ENCODE results near the gene PRSS56.

PRSS56 gene

GRCh38 chr2:232508251-232508650, 11.9 kb upstream of the PRSS56 start:
- no peaks in the 10 kb centered on the region for H3K36me3 ChIP-seq (ENCODE audit: control insufficient read depth in 1 of 2, insufficient read depth in 2 of 2, low read length in 2 of 2)
- H3K27ac ChIP-seq (ENCODE audit: low read length): no peak overlapping the region
- no peaks in the 10 kb centered on the region for H3K9me3 ChIP-seq (ENCODE audit: control insufficient read depth in 1 of 2, low read length in 2 of 2)
- H3K4me1 ChIP-seq (ENCODE audit: control insufficient read depth in 1 of 2, insufficient read depth in 2 of 2, low read length in 2 of 2): no peaks in the 10 kb centered on the region
- peaks cover 20% of the 10 kb centered on the region for H3K27me3 ChIP-seq (ENCODE audit: low read depth, low read length)
- H3K4me3 ChIP-seq (ENCODE audit: low read depth in 1 of 2, low read length in 2 of 2): no peak overlapping the region

DNA sequence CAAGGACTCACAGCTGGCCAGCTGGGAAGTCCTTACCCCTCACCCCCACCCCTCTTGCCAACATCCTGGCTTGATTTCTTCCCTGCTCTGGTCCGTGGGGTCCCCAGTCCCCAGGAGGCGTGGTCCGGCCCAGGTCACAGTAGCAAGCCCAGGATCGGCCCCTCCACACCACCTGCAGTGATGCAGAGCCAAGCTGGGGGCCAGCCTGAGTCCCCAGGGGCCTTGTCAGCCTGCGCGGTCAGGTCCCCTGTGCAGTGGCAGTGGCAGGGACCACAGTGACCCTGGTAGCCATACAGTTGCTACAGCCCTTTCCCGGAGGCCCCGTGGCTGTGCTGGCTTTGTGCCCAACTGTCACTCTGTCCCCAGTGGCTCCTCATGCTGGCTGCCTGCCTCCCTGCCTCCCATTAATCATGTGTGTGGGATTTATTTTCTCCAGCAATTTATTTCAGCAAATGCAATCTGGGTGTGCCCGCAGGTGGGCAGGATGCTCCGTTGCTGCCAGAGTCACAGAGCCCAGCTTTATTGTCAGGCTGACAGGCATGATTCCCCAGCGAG, 8.8 kb upstream of the PRSS56 start:
- Histone ChIP-seq H3K9me3 (ENCODE audit: control insufficient read depth in 1 of 2, low read length in 2 of 2) (no peaks in the 10 kb centered on the region), H3K36me3 (ENCODE audit: control insufficient read depth in 1 of 2, insufficient read depth in 2 of 2, low read length in 2 of 2) (no peaks in the 10 kb centered on the region), H3K27me3 (ENCODE audit: low read depth, low read length) (no peaks in the 10 kb centered on the region), H3K27ac (ENCODE audit: low read length) (no peak overlapping the region), H3K4me1 (ENCODE audit: control insufficient read depth in 1 of 2, insufficient read depth in 2 of 2, low read length in 2 of 2) (no peaks in the 10 kb centered on the region), H3K4me3 (ENCODE audit: low read depth in 1 of 2, low read length in 2 of 2) (no peak overlapping the region)

DNA sequence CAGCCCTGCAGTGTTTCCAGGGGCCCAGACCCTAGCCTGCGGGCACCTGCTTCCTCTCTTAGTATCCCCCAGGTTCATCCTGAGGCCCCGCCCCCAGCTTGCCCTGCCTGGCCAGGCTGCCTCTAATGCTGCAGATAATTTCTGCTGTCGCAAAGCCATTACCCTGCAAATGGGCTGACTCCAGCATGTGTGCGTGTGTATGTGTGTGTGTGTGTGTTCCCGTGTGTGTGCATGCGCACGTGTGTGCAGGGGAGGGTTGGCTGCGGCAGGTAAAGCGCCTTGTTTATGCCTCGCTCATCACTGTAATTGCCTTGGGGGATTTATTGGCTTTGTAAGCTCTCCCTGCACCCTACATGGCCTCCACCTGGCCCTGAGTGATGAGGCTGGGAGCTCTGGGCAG, 7.6 kb upstream of the PRSS56 start:
- Histone ChIP-seq H3K36me3 (ENCODE audit: control insufficient read depth in 1 of 2, insufficient read depth in 2 of 2, low read length in 2 of 2) (no peaks in the 10 kb centered on the region), H3K9me3 (ENCODE audit: control insufficient read depth in 1 of 2, low read length in 2 of 2) (no peaks in the 10 kb centered on the region), H3K4me1 (ENCODE audit: control insufficient read depth in 1 of 2, insufficient read depth in 2 of 2, low read length in 2 of 2) (no peaks in the 10 kb centered on the region), H3K27me3 (ENCODE audit: low read depth, low read length) (no peaks in the 10 kb centered on the region), H3K27ac (ENCODE audit: low read length) (no peak overlapping the region), H3K4me3 (ENCODE audit: low read depth in 1 of 2, low read length in 2 of 2) (no peak overlapping the region)

- H3K4me1 ChIP-seq (ENCODE audit: control insufficient read depth in 1 of 2, insufficient read depth in 2 of 2, low read length in 2 of 2): no peaks in the 10 kb centered on the region
- no peak overlapping the region for H3K27ac ChIP-seq (ENCODE audit: low read length)
- H3K27me3 ChIP-seq (ENCODE audit: low read depth, low read length): no peaks in the 10 kb centered on the region
- no peaks in the 10 kb centered on the region for H3K9me3 ChIP-seq (ENCODE audit: control insufficient read depth in 1 of 2, low read length in 2 of 2)
- no peak overlapping the region for H3K4me3 ChIP-seq (ENCODE audit: low read depth in 1 of 2, low read length in 2 of 2)
- H3K36me3 ChIP-seq (ENCODE audit: control insufficient read depth in 1 of 2, insufficient read depth in 2 of 2, low read length in 2 of 2): no peaks in the 10 kb centered on the region
These were observed 6.8 kb upstream of the PRSS56 start for GRCh38 chr2:232513353-232513752.

GRCh38 chr2:232515639-232516038, 4.5 kb upstream of the PRSS56 start:
- Histone ChIP-seq H3K4me1 (ENCODE audit: control insufficient read depth in 1 of 2, insufficient read depth in 2 of 2, low read length in 2 of 2) (no peaks in the 10 kb centered on the region), H3K9me3 (ENCODE audit: control insufficient read depth in 1 of 2, low read length in 2 of 2) (no peaks in the 10 kb centered on the region), H3K27me3 (ENCODE audit: low read depth, low read length) (no peaks in the 10 kb centered on the region), H3K27ac (ENCODE audit: low read length) (no peak overlapping the region), H3K36me3 (ENCODE audit: control insufficient read depth in 1 of 2, insufficient read depth in 2 of 2, low read length in 2 of 2) (no peaks in the 10 kb centered on the region), H3K4me3 (ENCODE audit: low read depth in 1 of 2, low read length in 2 of 2) (no peak overlapping the region)

GRCh38 chr2:232516551-232516950, 3.6 kb upstream of the PRSS56 start:
- Histone ChIP-seq H3K4me3 (ENCODE audit: low read depth in 1 of 2, low read length in 2 of 2) (no peak overlapping the region), H3K36me3 (ENCODE audit: control insufficient read depth in 1 of 2, insufficient read depth in 2 of 2, low read length in 2 of 2) (no peaks in the 10 kb centered on the region), H3K27me3 (ENCODE audit: low read depth, low read length) (no peaks in the 10 kb centered on the region), H3K27ac (ENCODE audit: low read length) (no peak overlapping the region), H3K4me1 (ENCODE audit: control insufficient read depth in 1 of 2, insufficient read depth in 2 of 2, low read length in 2 of 2) (no peaks in the 10 kb centered on the region), H3K9me3 (ENCODE audit: control insufficient read depth in 1 of 2, low read length in 2 of 2) (no peaks in the 10 kb centered on the region)

- Histone ChIP-seq H3K4me1 (ENCODE audit: control insufficient read depth in 1 of 2, insufficient read depth in 2 of 2, low read length in 2 of 2) (peaks cover 0 to 18% of the 10 kb centered on the region in 2 donors), H3K27ac (ENCODE audit: low read length) (no peak overlapping the region), H3K36me3 (ENCODE audit: control insufficient read depth in 1 of 2, insufficient read depth in 2 of 2, low read length in 2 of 2) (no peaks in the 10 kb centered on the region), H3K4me3 (ENCODE audit: low read depth in 1 of 2, low read length in 2 of 2) (no peak overlapping the region), H3K27me3 (ENCODE audit: low read depth, low read length) (peaks cover 8% of the 10 kb centered on the region), H3K9me3 (ENCODE audit: control insufficient read depth in 1 of 2, low read length in 2 of 2) (no peaks in the 10 kb centered on the region)
These were observed 1.3 kb upstream of the PRSS56 start for GRCh38 chr2:232518844-232519243.

DNA sequence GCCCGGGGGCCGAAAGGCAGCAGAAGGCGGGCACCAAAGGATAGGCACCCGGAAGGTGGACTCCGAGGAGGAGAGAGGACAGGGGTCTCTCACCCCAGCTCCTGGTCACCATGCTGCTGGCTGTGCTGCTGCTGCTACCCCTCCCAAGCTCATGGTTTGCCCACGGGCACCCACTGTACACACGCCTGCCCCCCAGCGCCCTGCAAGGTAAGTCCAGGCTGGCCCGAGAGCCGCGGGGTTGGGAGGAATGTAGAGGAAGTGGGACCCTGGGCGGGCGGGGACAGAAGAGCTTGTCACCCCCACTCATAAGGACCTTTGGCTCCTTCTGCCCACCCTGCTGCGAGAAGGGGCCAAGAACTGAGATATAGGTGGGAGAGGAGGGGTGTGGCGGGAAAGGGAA, 301 bp downstream of the PRSS56 start:
- H3K36me3 ChIP-seq (ENCODE audit: control insufficient read depth in 1 of 2, insufficient read depth in 2 of 2, low read length in 2 of 2): no peaks in the 10 kb centered on the region
- H3K9me3 ChIP-seq (ENCODE audit: control insufficient read depth in 1 of 2, low read length in 2 of 2): no peaks in the 10 kb centered on the region
- no peak overlapping the region for H3K4me3 ChIP-seq (ENCODE audit: low read depth in 1 of 2, low read length in 2 of 2)
- H3K27me3 ChIP-seq (ENCODE audit: low read depth, low read length): peaks cover 14% of the 10 kb centered on the region
- H3K27ac ChIP-seq (ENCODE audit: low read length): no peak overlapping the region
- peaks cover 0 to 25% of the 10 kb centered on the region in 2 donors for H3K4me1 ChIP-seq (ENCODE audit: control insufficient read depth in 1 of 2, insufficient read depth in 2 of 2, low read length in 2 of 2)

GRCh38 chr2:232521098-232521497, 910 bp downstream of the PRSS56 start:
- Histone ChIP-seq H3K4me1 (ENCODE audit: control insufficient read depth in 1 of 2, insufficient read depth in 2 of 2, low read length in 2 of 2) (peaks cover 0 to 28% of the 10 kb centered on the region in 2 donors), H3K36me3 (ENCODE audit: control insufficient read depth in 1 of 2, insufficient read depth in 2 of 2, low read length in 2 of 2) (no peaks in the 10 kb centered on the region), H3K9me3 (ENCODE audit: control insufficient read depth in 1 of 2, low read length in 2 of 2) (no peaks in the 10 kb centered on the region), H3K27ac (ENCODE audit: low read length) (no peak overlapping the region), H3K4me3 (ENCODE audit: low read depth in 1 of 2, low read length in 2 of 2) (no peak overlapping the region), H3K27me3 (ENCODE audit: low read depth, low read length) (peaks cover 14% of the 10 kb centered on the region)

DNA sequence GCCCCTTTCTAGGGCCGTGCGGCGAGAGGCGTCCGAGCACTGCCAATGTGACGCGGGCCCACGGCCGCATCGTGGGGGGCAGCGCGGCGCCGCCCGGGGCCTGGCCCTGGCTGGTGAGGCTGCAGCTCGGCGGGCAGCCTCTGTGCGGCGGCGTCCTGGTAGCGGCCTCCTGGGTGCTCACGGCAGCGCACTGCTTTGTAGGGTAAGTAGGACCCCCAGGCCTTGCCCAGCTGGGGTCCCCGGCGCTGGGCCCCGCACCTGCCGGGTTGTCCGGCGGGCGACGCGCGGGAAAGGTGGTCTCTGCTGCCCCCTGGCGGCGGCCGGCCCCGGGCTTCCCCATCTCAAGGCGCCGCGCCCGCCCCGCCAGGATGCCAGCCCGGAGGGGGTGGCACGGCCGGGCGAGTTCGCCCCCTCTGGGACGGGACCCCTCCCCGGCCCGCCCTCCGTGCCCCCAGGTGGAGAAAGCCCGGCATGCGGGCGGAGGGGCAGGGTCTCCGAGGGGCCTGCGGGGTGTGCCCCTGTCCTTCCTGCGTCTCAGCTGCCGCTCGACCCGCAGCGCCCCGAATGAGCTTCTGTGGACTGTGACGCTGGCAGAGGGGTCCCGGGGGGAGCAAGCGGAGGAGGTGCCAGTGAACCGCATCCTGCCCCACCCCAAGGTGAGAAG, 1.9 kb downstream of the PRSS56 start:
- Histone ChIP-seq H3K4me3 (ENCODE audit: low read depth in 1 of 2, low read length in 2 of 2) (peak overlapping the region in 1 of 2 donors; percentile 56), H3K27me3 (ENCODE audit: low read depth, low read length) (peaks cover 14% of the 10 kb centered on the region), H3K4me1 (ENCODE audit: control insufficient read depth in 1 of 2, insufficient read depth in 2 of 2, low read length in 2 of 2) (peaks cover 0 to 28% of the 10 kb centered on the region in 2 donors), H3K9me3 (ENCODE audit: control insufficient read depth in 1 of 2, low read length in 2 of 2) (no peaks in the 10 kb centered on the region), H3K36me3 (ENCODE audit: control insufficient read depth in 1 of 2, insufficient read depth in 2 of 2, low read length in 2 of 2) (no peaks in the 10 kb centered on the region), H3K27ac (ENCODE audit: low read length) (no peak overlapping the region)

DNA sequence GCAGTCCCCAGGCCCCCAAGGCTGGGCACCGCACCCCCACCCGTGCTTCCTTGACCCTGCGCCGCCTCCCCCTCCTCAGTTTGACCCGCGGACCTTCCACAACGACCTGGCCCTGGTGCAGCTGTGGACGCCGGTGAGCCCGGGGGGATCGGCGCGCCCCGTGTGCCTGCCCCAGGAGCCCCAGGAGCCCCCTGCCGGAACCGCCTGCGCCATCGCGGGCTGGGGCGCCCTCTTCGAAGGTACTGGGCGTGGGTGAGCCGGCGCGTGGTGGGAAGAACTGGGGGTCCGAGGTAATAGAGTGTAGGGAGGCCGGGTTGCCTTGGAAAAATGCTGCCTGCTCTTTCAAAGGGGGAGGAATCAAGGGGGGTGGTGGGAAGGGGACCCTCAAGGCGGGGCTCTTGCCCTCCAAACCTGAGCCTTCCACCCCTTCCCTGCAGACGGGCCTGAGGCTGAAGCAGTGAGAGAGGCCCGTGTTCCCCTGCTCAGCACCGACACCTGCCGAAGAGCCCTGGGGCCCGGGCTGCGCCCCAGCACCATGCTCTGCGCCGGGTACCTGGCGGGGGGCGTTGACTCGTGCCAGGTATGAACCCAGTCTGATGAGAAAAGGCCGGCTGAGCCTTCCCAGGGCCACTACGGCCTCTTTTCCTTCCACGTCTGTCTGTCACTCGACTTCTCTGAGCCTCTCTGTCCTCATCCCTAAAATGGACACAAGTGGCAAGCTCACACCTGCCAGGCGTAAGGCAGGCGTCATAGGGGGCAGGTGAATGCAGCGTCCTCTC, 2.6 kb downstream of the PRSS56 start:
- peak overlapping the region in 1 of 2 donors; percentile 56 for H3K4me3 ChIP-seq (ENCODE audit: low read depth in 1 of 2, low read length in 2 of 2)
- peaks cover 0 to 28% of the 10 kb centered on the region in 2 donors for H3K4me1 ChIP-seq (ENCODE audit: control insufficient read depth in 1 of 2, insufficient read depth in 2 of 2, low read length in 2 of 2)
- H3K9me3 ChIP-seq (ENCODE audit: control insufficient read depth in 1 of 2, low read length in 2 of 2): no peaks in the 10 kb centered on the region
- no peak overlapping the region for H3K27ac ChIP-seq (ENCODE audit: low read length)
- H3K27me3 ChIP-seq (ENCODE audit: low read depth, low read length): peaks cover 14% of the 10 kb centered on the region
- no peaks in the 10 kb centered on the region for H3K36me3 ChIP-seq (ENCODE audit: control insufficient read depth in 1 of 2, insufficient read depth in 2 of 2, low read length in 2 of 2)
